Ovary (tissue), 9 donors: Measurements from ENCODE around the gene KCNK2. TPM values are rescaled to one million over a fixed set of nuclear protein-coding genes. Genes with fewer than 3 reads are reported as not detected.

Experiments
- DNase-seq, 5 donors: peaks; one replicate each; pipeline ENCODE4 v3.0.0-alpha.2; 2019 to 2020
- H3K27ac ChIP-seq, 2 donors: fragments of 200-600 bp; one replicate each; pipeline versions ENCODE4 v1.5.1 to v1.8.0; 2019 to 2022
- H3K27me3 ChIP-seq: fragments of 200-600 bp; one replicate; pipeline ENCODE4 v1.8.0; 2022
- H3K36me3 ChIP-seq: fragments of 200-600 bp; sonication (generic); one replicate; pipeline ENCODE4 v1.5.1; 2019
- H3K4me1 ChIP-seq: one replicate; pipeline ENCODE4 v1.8.1; 2013; ENCODE audit warnings: mild to moderate bottlenecking, moderate library complexity; ENCODE audit not compliant: insufficient read depth
- H3K4me3 ChIP-seq: fragments of 200-600 bp; sonication (generic); one replicate; pipeline ENCODE4 v1.5.1; 2017
- H3K9me3 ChIP-seq, 2 donors: fragments of 200-600 bp in 1 of 2; sonication (generic) in 1 of 2; one replicate each; pipeline versions ENCODE4 v1.5.1 to v1.8.1; 2013 to 2019; ENCODE audit warnings: mild to moderate bottlenecking in 1 of 2, moderate library complexity in 1 of 2
- EP300 ChIP-seq: sonication (generic); formaldehyde crosslinking; IDR thresholded peaks from one replicate; pipeline ENCODE4 v1.6.1; 2017; ENCODE audit warnings: antibody characterized with exemption
- POLR2A ChIP-seq: fragments of 450-650 bp; IDR thresholded peaks from one replicate; pipeline ENCODE4 v1.6.1; 2017; ENCODE audit warnings: antibody characterized with exemption, mild to moderate bottlenecking, moderate library complexity
- WGBS, 3 donors: extraction: QIAGEN DNeasy Blood & Tissue Kit in 1 of 3; methylation state at CpG; one replicate each; pipeline versions ENCODE4 v1.1.5 to v1.1.7; 2013 to 2017; 5-methylcytosine and 5-hydroxymethylcytosine counted together
- intact Hi-C, 4 donors: fragments of 100-400 bp; cut with DNase I; formaldehyde crosslinking; loops; one replicate each; pipeline versions ENCODE4 v1.11.0 to v1.15.1; 2022 to 2023
- polyA plus RNA-seq, 2 donors: library from polyadenylated mRNA; stranded (reverse); fragments of 200-250 nt in 1 of 2; fragments of 350-450 nt in 1 of 2; fragmentation: Illumina TruSeq in 1 of 2; extraction: RNeasy Lipid Tissue Mini Kit (QIAGEN cat#74804) in 1 of 2; gene quantifications; one replicate each; pipeline ENCODE4 v1.2.3, GENCODE V29; 2013 to 2014
- total RNA-seq, 7 donors: library from RNA; depleted of rRNA in 2 of 7; stranded (reverse); fragments of >200 nt in 2 of 7; fragmentation: NEBNext Ultra II Directional in 3 of 7; extraction: Animal tissue kit (Norgen Biotek cat#: 25700) in 3 of 7; gene quantifications; one replicate each; pipeline versions ENCODE4 v1.1.0 to v1.2.4, GENCODE V29; 2016 to 2023
- TF ChIP-seq, protein P1 (sequence below), 3 donors: fragments of 450-650 bp in 2 of 3; fragments of 200-600 bp in 1 of 3; IDR thresholded peaks; one replicate each; pipeline versions ENCODE4 v1.5.1 to v1.8.0; 2016 to 2022; ENCODE audit warnings: antibody characterized with exemption in 3 of 3, mild to moderate bottlenecking in 1 of 3
- donor health status: DM: no; HTN: no; CAD: no; lungs with moderate emphysema.
- donor health status: DM: no; HTN: no; CAD: no.
- donor health status: Bipolar disorder and iron deficiency.
- donor health status: DM: yes; HTN: yes; CAD: no.
- donor health status: DM: no; HTN: no; CAD: no.
- donor health status: DM: yes; HTN: yes; CAD: no.

Gene KCNK2
- total and polyA plus RNA-seq, 9 donors: 0.36 to 13.0 (median 1.6) TPM

DNA sequence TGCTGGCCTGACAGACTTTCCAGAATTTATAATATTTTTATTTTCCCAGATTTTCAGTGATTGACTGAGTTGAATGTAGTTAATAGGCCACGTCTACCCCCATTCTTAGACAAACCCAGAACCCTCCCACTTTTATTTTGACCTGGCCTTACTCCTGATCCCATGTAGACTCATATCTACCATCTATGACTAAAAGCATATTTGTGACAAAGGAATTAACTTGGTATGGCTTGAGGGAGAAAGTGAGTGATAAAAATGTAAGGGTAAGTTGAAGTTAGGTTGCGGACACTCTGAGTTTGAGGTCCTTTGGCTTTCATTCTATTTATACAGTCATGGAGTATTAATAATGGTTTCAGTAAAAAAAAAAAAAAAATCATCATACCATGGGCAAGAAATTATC is 168.4 kb downstream of the KCNK2 start:
- H3K9me3 ChIP-seq: no peaks in the 10 kb centered on the region
- TF ChIP-seq, protein P1, sequence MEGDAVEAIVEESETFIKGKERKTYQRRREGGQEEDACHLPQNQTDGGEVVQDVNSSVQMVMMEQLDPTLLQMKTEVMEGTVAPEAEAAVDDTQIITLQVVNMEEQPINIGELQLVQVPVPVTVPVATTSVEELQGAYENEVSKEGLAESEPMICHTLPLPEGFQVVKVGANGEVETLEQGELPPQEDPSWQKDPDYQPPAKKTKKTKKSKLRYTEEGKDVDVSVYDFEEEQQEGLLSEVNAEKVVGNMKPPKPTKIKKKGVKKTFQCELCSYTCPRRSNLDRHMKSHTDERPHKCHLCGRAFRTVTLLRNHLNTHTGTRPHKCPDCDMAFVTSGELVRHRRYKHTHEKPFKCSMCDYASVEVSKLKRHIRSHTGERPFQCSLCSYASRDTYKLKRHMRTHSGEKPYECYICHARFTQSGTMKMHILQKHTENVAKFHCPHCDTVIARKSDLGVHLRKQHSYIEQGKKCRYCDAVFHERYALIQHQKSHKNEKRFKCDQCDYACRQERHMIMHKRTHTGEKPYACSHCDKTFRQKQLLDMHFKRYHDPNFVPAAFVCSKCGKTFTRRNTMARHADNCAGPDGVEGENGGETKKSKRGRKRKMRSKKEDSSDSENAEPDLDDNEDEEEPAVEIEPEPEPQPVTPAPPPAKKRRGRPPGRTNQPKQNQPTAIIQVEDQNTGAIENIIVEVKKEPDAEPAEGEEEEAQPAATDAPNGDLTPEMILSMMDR (IDR thresholded peaks at IDR 0.05): no peak
- TF ChIP-seq EP300 (no peak), POLR2A (no peak)
- no peaks in the 10 kb centered on the region for H3K36me3 ChIP-seq
- WGBS, 3 donors: 80 to 91% (median 83%) methylated on average over 2 of the region's 2 CpGs
- H3K4me1 ChIP-seq: no peaks in the 10 kb centered on the region
- H3K27ac ChIP-seq: no peak overlapping the region
- no peak for DNase-seq
- no peak overlapping the region for H3K4me3 ChIP-seq
- H3K27me3 ChIP-seq: no peaks in the 10 kb centered on the region
- intact Hi-C loops: no loop called here

DNA sequence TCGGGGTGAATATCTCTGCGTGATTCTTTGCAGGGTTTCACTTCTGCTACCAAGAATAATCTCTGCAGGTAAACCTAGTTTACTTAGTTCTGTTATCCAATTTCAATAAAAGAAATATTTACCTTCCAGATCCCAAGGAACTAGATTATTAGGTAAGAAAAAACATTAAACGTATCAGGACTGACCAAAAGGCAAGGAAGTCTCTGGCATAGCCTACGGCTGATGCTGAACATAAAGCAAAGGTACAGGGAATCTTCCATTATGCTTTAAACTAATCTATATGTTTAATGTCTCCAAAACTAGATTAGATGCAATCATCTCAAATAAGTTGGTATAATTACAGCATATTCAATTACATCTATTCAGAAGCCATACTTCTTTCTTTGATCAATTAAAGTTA is 168.9 kb downstream of the KCNK2 start:
- Histone ChIP-seq H3K27me3 (no peaks in the 10 kb centered on the region), H3K4me3 (no peak overlapping the region), H3K4me1 (no peaks in the 10 kb centered on the region), H3K36me3 (no peaks in the 10 kb centered on the region), H3K27ac (no peak overlapping the region), H3K9me3 (no peaks in the 10 kb centered on the region)
- DNase-seq: no peak
- no peak for TF ChIP-seq EP300
- TF ChIP-seq, protein P1 (IDR thresholded peaks at IDR 0.05): no peak
- TF ChIP-seq POLR2A: no peak
- intact Hi-C loops: no loop called here
- WGBS, 3 donors: 87 to 88% (median 88%) methylated on average over 4 of the region's 4 CpGs

DNA sequence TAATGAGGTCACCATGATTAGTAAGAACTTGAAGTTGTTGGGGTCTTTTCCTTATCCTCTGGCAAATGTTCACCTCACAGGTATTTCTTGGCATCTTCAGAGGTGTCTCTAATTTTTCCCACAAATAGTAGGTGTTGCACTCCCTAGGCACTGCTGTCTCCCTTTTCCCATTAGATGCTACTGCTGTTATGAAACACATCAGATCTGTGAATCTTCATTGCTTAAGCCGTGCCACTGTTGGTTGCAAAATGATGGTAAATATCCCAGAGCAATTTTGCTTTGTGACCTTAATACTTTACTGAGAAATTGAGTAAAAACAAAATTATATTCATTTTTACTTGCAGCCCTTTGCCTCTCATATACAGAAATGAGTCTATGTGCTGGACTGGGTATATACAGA is 169.6 kb downstream of the KCNK2 start:
- H3K4me1 ChIP-seq: no peaks in the 10 kb centered on the region
- DNase-seq: no peak
- intact Hi-C loops: no loop called here
- no peaks in the 10 kb centered on the region for H3K9me3 ChIP-seq
- no peaks in the 10 kb centered on the region for H3K27me3 ChIP-seq
- 79 to 88% (median 83%) methylated on average over 1 of the region's 1 CpG for WGBS, 3 donors
- H3K4me3 ChIP-seq: no peak overlapping the region
- no peaks in the 10 kb centered on the region for H3K36me3 ChIP-seq
- TF ChIP-seq, protein P1 (IDR thresholded peaks at IDR 0.05): no peak
- TF ChIP-seq EP300 (no peak), POLR2A (no peak)
- no peak overlapping the region for H3K27ac ChIP-seq

DNA sequence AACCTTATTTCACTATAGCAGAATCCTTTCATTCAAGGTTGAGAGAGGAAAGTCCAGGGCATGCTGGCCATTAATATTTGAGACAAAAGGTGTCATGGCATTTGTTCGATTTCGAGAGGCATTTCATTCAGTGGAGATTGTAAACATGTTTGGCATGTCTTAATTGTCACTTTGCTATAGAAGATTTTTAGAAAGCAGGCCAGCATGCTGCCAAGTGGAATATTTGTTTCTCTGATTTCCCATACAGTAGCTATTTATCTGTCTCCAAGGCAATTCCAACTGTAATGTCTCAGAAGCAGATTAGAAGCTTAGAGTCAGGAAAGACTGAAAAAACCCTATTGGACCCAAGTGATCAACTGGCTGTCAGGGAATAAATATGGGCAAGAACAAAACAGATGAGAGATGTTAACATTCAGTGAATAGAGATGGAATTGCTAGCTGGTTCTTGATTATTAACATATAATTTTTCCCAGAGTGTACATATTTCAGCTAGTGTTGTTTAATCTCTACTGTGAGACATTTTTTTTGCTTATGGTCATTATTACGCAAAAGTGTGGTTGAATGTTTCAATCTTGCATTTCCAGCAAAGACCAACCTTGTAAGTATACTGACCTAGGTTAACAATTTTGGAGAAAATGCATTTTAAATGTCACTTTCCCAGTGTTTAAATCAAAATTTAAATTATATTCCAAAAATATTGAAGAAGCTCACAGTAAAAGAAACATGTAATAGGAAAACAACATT is 174.6 kb downstream of the KCNK2 start:
- DNase-seq: no peak
- H3K36me3 ChIP-seq: no peaks in the 10 kb centered on the region
- intact Hi-C loops: no loop called here
- no peaks in the 10 kb centered on the region for H3K4me1 ChIP-seq
- WGBS, 3 donors: 79 to 86% (median 82%) methylated on average over 3 of the region's 3 CpGs
- no peak overlapping the region for H3K27ac ChIP-seq
- H3K27me3 ChIP-seq: no peaks in the 10 kb centered on the region
- TF ChIP-seq POLR2A (no peak), EP300 (no peak)
- TF ChIP-seq, protein P1 (IDR thresholded peaks at IDR 0.05): no peak
- H3K9me3 ChIP-seq: no peaks in the 10 kb centered on the region
- no peak overlapping the region for H3K4me3 ChIP-seq
